IMR-90 (cell line): ENCODE data around the gene TRMT10C. TPM values are rescaled to one million over a fixed set of nuclear protein-coding genes. Genes with fewer than 3 reads are reported as not detected.

Source experiments
- ATAC-seq: fragments of 200-7000 bp; cut with Tn5 transposase; 2 replicates; pipeline ENCODE4 v1.9.1; 2020; ENCODE audit warnings: low read depth, mild to moderate bottlenecking, moderate library complexity
- BruUV-seq: library from RNA; stranded (reverse); fragments of 400-500 nt; replicated peaks from 2 replicates; lab custom pipeline; 2021; lab: Mats Ljungman, UMichigan
- CTCF ChIA-PET: fragments of 300-600 bp; formaldehyde crosslinking; extraction: SDS; loops from one replicate; lab custom pipeline; 2021; ENCODE audit warnings: antibody characterized with exemption; lab: Yijun Ruan, JAX
- POLR2A ChIA-PET: fragments of 300-600 bp; sonication (Branson Sonifier 250); formaldehyde crosslinking; loops from one replicate; lab custom pipeline; 2022; ENCODE audit warnings: antibody characterized with exemption; ENCODE audit not compliant: unreplicated experiment; lab: Charles Lee
- DNase-seq: peaks from one replicate; pipeline ENCODE4 v3.0.0; 2013
- H2AFZ ChIP-seq: replicated peaks from 2 replicates; pipeline ENCODE3; 2013; ENCODE audit warnings: low read length, mild to moderate bottlenecking; ENCODE audit not compliant: poor library complexity
- H2AK5ac ChIP-seq: 2 replicates; pipeline ENCODE4 v1.6.1; 2013; ENCODE audit warnings: low read depth, low read length, inconsistent platforms
- H2AK9ac ChIP-seq: replicated peaks from 2 replicates; pipeline ENCODE3; 2013; ENCODE audit warnings: mild to moderate bottlenecking, low read depth, low read length, moderate library complexity; ENCODE audit not compliant: poor library complexity
- H2BK120ac ChIP-seq: 2 replicates; pipeline ENCODE4 v1.6.1; 2013; ENCODE audit warnings: low read depth, low read length, inconsistent platforms
- H2BK15ac ChIP-seq: 3 replicates; pipeline ENCODE4 v1.6.1; 2013; ENCODE audit warnings: low read depth, low read length, inconsistent platforms
- H2BK20ac ChIP-seq: 2 replicates; pipeline ENCODE4 v1.6.1; 2013; ENCODE audit warnings: low read depth, mild to moderate bottlenecking, inconsistent platforms, low read length, moderate library complexity
- H2BK5ac ChIP-seq: 2 replicates; pipeline ENCODE4 v1.6.1; 2013; ENCODE audit warnings: mild to moderate bottlenecking, low read depth, low read length, inconsistent platforms; ENCODE audit not compliant: poor library complexity, severe bottlenecking
- H3K14ac ChIP-seq: replicated peaks from 2 replicates; pipeline ENCODE4 v1.6.1; 2013; ENCODE audit warnings: low read depth, low read length, inconsistent platforms
- H3K18ac ChIP-seq: 2 replicates; pipeline ENCODE4 v1.6.1; 2013; ENCODE audit warnings: low read depth, low read length, control low read depth
- H3K23ac ChIP-seq: 2 replicates; pipeline ENCODE4 v1.6.1; 2013; ENCODE audit warnings: low read depth, low read length, inconsistent platforms
- H3K27ac ChIP-seq: 2 replicates; pipeline ENCODE4 v1.5.1; 2013; ENCODE audit warnings: mild to moderate bottlenecking, control low read depth, low read length; ENCODE audit not compliant: insufficient read depth
- H3K27me3 ChIP-seq: 2 replicates; pipeline ENCODE4 v1.6.1; 2013; ENCODE audit warnings: low read length; ENCODE audit not compliant: control insufficient read depth, insufficient read depth
- H3K36me3 ChIP-seq: 2 replicates; pipeline ENCODE4 v1.6.1; 2013; ENCODE audit warnings: low read length, mixed read lengths; ENCODE audit not compliant: control insufficient read depth, insufficient read depth
- H3K4ac ChIP-seq: 2 replicates; pipeline ENCODE4 v1.6.1; 2013; ENCODE audit warnings: low read depth, low read length, inconsistent platforms
- H3K4me1 ChIP-seq: 2 replicates; pipeline ENCODE4 v1.6.1; 2013; ENCODE audit warnings: low read length, mixed read lengths; ENCODE audit not compliant: control insufficient read depth, insufficient read depth
- H3K4me2 ChIP-seq: 2 replicates; pipeline ENCODE4 v1.6.1; 2013; ENCODE audit warnings: low read depth, mild to moderate bottlenecking, control low read depth, low read length, moderate library complexity
- H3K4me3 ChIP-seq: 2 replicates; pipeline ENCODE4 v1.5.1; 2013; ENCODE audit warnings: low read depth, mild to moderate bottlenecking, control low read depth, low read length, moderate library complexity; ENCODE audit not compliant: insufficient read depth
- H3K56ac ChIP-seq: 2 replicates; pipeline ENCODE4 v1.6.1; 2013; ENCODE audit warnings: low read length, inconsistent platforms; ENCODE audit not compliant: insufficient read depth; ENCODE audit errors: extremely low read depth
- H3K79me1 ChIP-seq, 2 experiments: 2 replicates each; pipeline ENCODE4 v1.6.1; 2013; ENCODE audit warnings: low read length in 2 of 2, inconsistent platforms in 1 of 2, low read depth in 1 of 2
- H3K9ac ChIP-seq: 2 replicates; pipeline ENCODE4 v1.6.1; 2013; ENCODE audit warnings: low read depth, low read length, control low read depth
- H3K9me1 ChIP-seq: 2 replicates; pipeline ENCODE4 v1.6.1; 2013; ENCODE audit warnings: low read length, inconsistent platforms; ENCODE audit not compliant: insufficient read depth
- H3K9me3 ChIP-seq: 2 replicates; pipeline ENCODE4 v1.6.1; 2013; ENCODE audit warnings: low read length; ENCODE audit not compliant: control insufficient read depth, insufficient read depth
- H4K20me1 ChIP-seq: 2 replicates; pipeline ENCODE4 v1.6.1; 2013; ENCODE audit warnings: low read length, inconsistent platforms; ENCODE audit not compliant: insufficient read depth
- H4K5ac ChIP-seq: 2 replicates; pipeline ENCODE4 v1.6.1; 2013; ENCODE audit warnings: mild to moderate bottlenecking, low read depth, low read length, control low read depth
- H4K8ac ChIP-seq, 2 experiments: 2 replicates each; pipeline ENCODE4 v1.6.1; 2013; ENCODE audit warnings: low read depth in 2 of 2, low read length in 2 of 2, control low read depth in 1 of 2, inconsistent platforms in 1 of 2
- H4K91ac ChIP-seq: 2 replicates; pipeline ENCODE4 v1.6.1; 2013; ENCODE audit warnings: low read depth, low read length, inconsistent platforms; ENCODE audit not compliant: insufficient read depth
- CTCF ChIP-seq: conservative IDR thresholded peaks from 2 replicates; pipeline ENCODE4 v1.5.1; 2012; ENCODE audit warnings: mild to moderate bottlenecking, low read depth, low read length, improper control_type of control experiment
- ELK1 ChIP-seq: fragments of 150-350 bp; IDR thresholded peaks from 2 replicates; pipeline ENCODE4 v1.6.1; 2016; ENCODE audit warnings: low read depth, mild to moderate bottlenecking, low read length, moderate library complexity, borderline replicate concordance
- MAFK ChIP-seq: IDR thresholded peaks from 2 replicates; pipeline ENCODE4 v1.6.1; 2012; ENCODE audit warnings: low read depth, low read length, improper control_type of control experiment
- NFE2L2 ChIP-seq: fragments of 150-350 bp; IDR thresholded peaks from 2 replicates; pipeline ENCODE4 v1.6.1; 2016; ENCODE audit warnings: low read depth, mild to moderate bottlenecking, low read length
- POLR2A ChIP-seq: IDR thresholded peaks from 2 replicates; pipeline ENCODE4 v1.6.1; 2012; ENCODE audit warnings: mild to moderate bottlenecking, low read depth, low read length
- RCOR1 ChIP-seq: IDR thresholded peaks from 2 replicates; pipeline ENCODE4 v1.6.1; 2012; ENCODE audit warnings: mild to moderate bottlenecking, low read length, improper control_type of control experiment; ENCODE audit not compliant: insufficient replicate concordance
- WGBS, 2 experiments: methylation state at CpG; one replicate each; pipeline versions ENCODE4 v1.1.5 to v1.1.7; 2013; ENCODE audit warnings: missing lambda C conversion rate in 2 of 2; ENCODE audit not compliant: insufficient read length in 1 of 2; ENCODE audit errors: extremely low coverage in 2 of 2; 5-methylcytosine and 5-hydroxymethylcytosine counted together
- dilution Hi-C: fragments of 300-500 bp; cut with HindIII; formaldehyde crosslinking; loops from one replicate; pipeline ENCODE4 v1.14.3; 2018; ENCODE audit warnings: low sequenced_read_pairs; ENCODE audit not compliant: unreplicated experiment
- in situ Hi-C: fragments of 300-500 bp; cut with MboI; formaldehyde crosslinking; loops from 3 replicates; pipeline ENCODE4 v1.14.3; 2019; ENCODE audit warnings: low sequenced_read_pairs, inconsistent platforms, mixed read lengths
- intact Hi-C: fragments of 100-400 bp; cut with micrococcal nuclease; formaldehyde crosslinking; loops from 2 replicates; pipeline ENCODE4 v1.10.0; 2022
- polyA plus RNA-seq, 3 experiments: library from polyadenylated mRNA; depleted of rRNA; stranded (reverse); fragments of >200 nt; gene quantifications; 2 replicates each; pipeline ENCODE4 v1.2.3, GENCODE V29; 2012; ENCODE audit warnings: low replicate concordance in 1 of 3
- total RNA-seq: library from RNA; depleted of rRNA; stranded (reverse); fragments of >200 nt; gene quantifications from 2 replicates; pipeline ENCODE4 v1.2.3, GENCODE V29; 2012

TRMT10C gene
- total and polyA plus RNA-seq, 2 of the 4 experiments (the other 2 are of a cell fraction) = 13.6 to 17.0 TPM

GRCh38 chr3:101530686-101531047 lies 31.0 kb upstream of the TRMT10C start:
- no peak overlapping the region for H2AFZ ChIP-seq
- no peak overlapping the region for H3K4me2 ChIP-seq
- no peak overlapping the region for H2BK120ac ChIP-seq
- no TSS peak for BruUV-seq
- no peak overlapping the region for H2AK5ac ChIP-seq
- no peaks in the 10 kb centered on the region for H3K9me3 ChIP-seq
- H3K79me1 ChIP-seq = no peaks in the 10 kb centered on the region
- H3K27me3 ChIP-seq = no peaks in the 10 kb centered on the region; the same call in 1 of the 2 replicates
- intact Hi-C loops (no loop called here), dilution Hi-C loops (no loop called here), in situ Hi-C loops (no loop called here)
- H3K9me1 ChIP-seq = no peaks in the 10 kb centered on the region
- no peak overlapping the region for H2BK20ac ChIP-seq
- no peak overlapping the region for H3K18ac ChIP-seq
- CTCF ChIA-PET = no interaction called here
- H2AK9ac ChIP-seq = no peak overlapping the region
- no peaks in the 10 kb centered on the region for H3K36me3 ChIP-seq
- no peaks in the 10 kb centered on the region for H4K20me1 ChIP-seq
- H2BK5ac ChIP-seq = no peak overlapping the region
- H3K14ac ChIP-seq = no peak overlapping the region
- no peak overlapping the region for H3K56ac ChIP-seq
- H3K4me3 ChIP-seq = no peak overlapping the region
- no CpG with 5 or more reads among the region's 2 CpGs for WGBS, 2 experiments
- DNase-seq = no peak
- no peak for ATAC-seq
- H3K9ac ChIP-seq = no peak overlapping the region
- H4K91ac ChIP-seq = no peak overlapping the region
- H4K5ac ChIP-seq = no peak overlapping the region
- no peak for TF ChIP-seq NFE2L2
- no peak for TF ChIP-seq MAFK
- no peak for TF ChIP-seq CTCF
- no peak for TF ChIP-seq ELK1
- no peak for TF ChIP-seq POLR2A
- no peak for TF ChIP-seq RCOR1
- no peak overlapping the region for H3K23ac ChIP-seq
- H3K4ac ChIP-seq = no peak overlapping the region
- POLR2A ChIA-PET = no interaction called here
- peaks cover 2% of the 10 kb centered on the region for H3K4me1 ChIP-seq
- H3K27ac ChIP-seq = no peak overlapping the region
- no peak overlapping the region for H2BK15ac ChIP-seq
- no peak overlapping the region for H4K8ac ChIP-seq
